Right hindlimb (tissue), 1 donor: ENCODE results near the gene DDX1.

Source experiments
- DNase-seq: peaks from one replicate; pipeline ENCODE4 v3.0.0-alpha.2; 2018

Gene DDX1

DNA sequence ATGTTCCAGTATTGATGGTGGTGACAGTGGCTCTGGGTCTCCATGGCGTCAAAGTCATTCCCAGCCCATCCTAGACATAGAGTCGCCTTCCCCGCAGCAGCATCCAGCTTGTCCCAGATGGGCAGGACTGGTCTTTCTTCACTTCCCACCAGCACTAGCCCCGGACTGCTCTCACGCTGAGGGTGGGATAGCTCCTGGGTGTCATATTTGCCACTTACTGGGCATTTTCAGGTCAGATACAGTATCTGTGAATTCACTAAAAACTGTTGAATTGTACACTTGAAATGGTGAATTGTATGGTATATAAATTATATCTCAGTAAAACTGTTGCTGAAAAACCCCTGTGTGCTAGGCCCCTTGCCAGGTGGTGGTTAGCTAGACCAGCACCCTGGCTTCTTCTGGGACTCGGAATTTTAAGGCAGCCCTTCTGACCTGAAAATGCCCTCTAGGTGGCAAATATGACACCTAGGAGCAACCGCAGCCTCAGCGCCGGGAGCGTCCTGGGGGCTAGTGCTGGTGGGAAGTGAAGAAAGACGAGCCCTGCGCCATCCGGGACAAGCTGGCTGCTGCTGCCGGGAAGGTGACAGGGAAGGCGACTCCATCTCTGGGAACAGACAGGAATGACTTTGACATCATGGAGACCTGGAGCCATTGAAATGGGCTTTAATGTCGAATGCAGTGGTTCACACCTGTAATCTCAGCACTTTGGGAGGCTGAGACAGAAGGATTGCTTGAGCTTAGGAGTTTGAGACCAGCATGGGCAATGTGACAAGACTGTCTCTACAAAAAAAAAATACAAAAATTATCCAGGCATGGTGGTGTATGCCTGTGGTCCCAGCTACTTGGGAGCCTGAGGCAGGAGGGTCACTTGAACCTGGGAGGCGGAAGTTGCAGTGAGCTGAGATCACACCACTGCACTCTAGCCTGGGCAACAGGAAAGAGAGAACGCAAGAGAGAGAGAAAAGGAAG lies 56.2 kb downstream of the DDX1 start:
- DNase-seq, result no peak

DNA sequence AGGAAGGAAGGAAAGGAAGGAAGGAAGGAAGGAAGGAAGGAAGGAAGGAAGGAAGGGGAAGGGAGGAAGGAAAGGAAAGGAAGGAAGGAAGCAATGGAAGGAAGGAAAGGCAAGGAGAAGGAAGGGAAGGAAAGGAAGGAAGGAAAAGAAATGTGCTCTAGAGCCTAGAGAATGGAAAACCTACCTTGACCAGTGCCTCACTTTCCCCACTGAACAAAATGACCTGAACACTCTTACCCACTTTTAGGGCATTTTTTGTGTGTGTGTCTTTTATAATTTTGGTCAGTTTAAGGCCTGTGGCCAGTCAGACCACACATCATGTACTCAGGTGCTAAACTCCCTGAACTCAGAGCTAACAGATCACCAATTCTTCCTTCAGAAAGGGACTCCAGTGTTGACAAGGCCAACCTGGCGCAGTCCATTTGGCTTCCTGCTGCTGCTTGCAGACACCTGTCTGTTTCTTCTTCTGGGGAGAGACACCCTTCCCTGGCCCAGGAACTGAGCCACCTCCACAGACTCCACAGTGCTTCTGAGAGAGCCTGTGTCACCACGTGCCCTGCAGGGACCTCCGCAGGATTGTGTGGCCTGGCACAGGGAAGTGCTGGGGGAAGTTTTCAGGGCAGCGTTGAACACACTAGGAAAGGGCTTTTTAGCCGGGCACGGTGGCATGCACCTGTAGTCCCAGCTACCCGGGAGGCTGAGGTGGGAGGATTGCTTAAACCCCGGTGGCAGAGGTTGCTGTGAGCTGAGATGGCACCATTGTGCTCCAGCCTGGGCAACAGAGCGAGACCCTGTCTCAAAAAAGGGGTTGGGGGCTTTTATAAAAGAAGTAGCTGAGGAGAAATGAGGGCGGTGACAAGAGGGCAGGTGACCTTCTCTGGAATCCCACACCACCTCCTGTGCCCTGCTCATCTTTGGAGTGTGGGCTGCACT lies 57.2 kb downstream of the DDX1 start:
- DNase-seq, result no peak

DNA sequence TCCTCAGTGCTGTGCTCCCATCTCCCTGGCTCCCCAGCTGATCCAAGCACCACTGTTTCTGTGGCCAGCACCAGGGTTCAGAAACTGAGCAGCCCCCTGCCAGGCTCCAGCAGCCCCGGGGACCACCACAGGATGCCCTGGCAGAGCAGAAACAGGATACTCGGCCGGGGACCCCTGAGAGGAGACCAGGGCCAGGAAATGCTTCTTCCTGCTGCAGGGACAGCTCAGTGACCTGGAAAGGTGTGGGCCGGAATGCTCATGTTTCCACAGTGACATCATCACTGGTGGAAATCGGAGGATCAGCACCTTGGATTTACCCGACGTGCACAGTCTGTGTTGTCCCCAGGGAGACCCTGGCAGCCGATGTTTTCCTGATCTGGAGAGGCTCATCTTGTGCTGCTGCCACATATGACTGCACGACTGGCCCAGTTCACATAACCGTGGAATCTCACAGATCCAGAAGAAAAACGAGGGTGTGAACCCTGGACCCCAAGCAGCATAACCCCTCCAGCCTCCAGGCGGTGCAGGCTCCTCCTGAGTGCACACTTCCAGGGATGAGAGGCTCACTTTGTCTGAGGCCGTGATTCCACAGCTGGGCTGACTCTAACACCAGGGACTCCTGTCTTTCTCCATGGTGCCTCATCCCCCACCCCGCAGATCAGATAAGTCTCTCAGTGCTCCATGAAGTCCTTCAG lies 58.0 kb downstream of the DDX1 start:
- no peak for DNase-seq

DNA sequence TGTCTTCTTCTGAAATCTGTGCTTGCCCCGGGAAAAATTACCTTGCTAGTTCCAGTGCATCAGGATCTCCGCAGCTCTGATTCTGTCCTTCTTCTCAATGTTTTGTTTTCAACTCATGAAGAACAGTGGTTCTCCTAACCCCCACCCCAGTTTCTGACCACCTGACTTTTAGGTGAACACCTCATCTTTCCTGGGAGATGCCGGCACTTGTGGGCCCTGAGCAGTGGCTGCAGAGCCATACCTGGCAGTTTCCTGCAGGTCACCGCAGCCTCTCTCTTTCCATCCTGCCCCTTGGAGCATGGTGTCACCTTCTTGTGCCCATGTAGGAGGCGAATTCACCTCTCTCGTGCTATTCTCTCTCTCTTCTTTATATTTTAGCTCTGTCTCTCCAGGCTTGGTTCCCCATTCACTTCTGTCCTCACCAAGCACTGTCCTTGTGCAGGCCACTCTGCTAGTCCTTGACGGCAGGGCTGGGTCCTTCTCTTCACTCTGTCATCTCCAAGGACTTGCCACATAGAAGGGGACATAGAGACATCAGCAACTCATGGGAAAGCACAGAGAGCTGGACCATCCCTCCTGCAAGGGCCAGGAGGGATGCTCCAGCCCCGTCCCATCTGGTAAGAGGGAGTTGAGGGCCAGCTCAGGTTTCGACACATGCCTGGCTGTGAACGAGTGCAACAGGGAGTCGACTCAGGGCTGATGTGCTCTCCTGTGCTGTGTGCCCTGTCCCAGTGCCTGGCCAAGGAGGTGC lies 59.1 kb downstream of the DDX1 start:
- DNase-seq, result no peak

DNA sequence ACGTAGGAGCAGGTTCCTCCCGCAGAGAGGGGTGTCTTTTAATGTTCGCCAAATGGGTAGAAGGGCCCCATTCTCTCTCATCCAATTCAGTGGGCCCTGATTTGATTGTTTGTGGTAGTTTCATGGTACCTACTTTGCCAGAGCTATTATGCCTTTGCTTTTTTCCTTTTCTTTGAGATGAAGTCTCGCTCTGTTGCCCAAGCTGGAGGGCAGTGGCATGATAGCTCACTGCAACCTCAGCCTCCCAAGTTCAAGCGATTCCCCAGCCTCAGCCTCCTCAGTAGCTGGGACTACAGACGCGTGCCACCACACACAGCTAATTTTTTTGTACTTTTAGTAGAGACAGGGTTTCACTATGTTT lies 59.7 kb downstream of the DDX1 start:
- no peak for DNase-seq

DNA sequence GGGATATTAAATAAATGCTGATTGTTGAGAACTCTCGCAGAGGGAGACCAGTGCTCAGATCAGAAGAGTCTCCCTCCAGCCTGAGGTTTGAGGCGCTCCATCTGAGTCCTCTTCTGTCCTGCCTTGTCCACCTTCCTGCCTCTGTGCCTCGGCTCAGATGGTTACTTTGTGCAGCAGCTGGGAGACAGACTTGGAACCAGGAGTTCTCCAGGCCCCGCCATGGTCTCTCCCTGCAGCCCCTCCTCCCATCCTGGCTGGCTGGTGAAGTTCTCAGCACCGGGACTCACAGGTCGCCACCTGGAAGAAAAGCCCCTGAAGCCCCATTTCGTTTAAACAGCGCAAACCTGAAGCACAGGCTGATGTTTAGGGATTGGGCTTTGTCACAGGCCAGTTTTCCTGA lies 60.6 kb downstream of the DDX1 start:
- no peak for DNase-seq

DNA sequence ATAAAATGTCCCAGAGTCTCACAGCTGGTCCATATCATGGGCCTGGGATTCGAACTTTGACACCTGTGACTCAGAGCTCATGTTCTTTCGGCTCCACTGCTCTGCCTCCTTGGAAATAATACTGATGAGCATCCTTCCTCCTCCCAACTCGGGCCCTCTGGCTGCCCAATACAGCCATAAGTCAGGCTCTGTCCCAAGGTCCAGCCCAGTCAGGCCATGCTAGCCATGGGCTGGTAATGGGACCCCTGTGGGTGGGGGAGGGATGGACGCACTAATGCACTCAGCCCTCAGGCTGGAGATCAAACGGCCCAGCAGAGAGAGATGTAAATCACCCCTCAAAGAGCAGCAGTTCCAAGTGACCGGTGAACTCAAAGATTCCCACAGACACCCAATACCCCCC lies 61.1 kb downstream of the DDX1 start:
- DNase-seq, result no peak

DNA sequence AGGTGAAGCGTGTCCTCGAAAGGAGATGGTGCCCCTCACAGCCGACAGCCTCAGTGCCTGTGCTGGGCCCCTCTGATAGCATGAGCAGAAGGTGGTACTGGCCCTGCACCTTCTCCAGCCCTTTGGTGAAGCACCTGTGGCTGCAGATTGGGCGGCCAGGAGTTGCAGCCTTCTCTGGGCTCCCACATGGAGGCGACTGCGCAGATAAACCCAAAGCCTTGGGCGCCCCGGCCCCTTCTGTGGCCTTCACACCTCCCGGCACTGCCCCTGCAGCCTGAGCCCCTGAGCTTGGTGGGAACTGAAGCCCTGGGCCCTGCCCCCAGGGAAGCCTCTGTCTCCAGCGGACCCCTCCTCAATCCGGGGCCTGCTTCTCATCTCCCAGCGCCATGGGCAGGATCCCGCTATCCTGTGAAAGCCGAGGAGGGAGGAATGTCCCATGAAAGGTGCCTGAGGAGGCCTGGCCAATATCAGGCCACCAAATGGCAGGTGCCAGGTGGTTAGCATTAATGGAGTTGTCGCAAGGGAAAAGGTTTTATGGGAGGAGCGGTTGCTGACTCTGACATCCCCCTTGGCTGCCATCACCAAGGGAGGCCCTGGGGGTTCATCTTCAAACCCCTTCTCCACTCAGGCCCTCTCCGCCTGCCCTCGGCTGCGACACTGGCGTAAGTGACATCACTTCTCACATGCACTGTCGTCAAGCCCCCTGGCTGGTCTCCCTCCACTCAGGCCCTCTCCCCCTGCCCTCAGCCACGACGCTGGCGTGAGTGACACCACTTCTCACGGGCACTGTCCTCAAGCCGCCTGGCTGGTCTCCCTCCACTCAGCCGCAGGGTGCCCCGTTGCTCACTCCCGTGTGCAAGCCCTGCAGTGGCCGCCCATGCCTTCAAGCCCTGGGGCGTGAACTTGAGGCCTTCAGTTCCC lies 62.4 kb downstream of the DDX1 start:
- no peak for DNase-seq

DNA sequence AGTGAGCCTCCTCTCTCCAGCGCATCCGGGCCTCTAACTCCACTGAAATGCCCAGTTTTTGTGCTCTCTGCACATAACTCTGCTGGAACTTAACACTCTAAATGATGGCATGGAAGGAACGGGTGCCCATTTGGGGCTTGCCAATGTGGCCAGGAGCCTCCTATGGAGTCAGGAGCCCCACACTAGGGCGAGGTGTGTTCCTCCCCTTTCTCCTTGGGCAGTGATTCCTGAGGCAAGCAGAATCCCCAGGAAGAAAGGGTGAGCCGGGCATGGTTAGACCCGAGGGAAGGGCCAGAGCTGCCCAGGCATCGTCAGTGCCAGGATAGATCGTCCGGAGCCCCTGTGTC lies 63.0 kb downstream of the DDX1 start:
- no peak for DNase-seq

DNA sequence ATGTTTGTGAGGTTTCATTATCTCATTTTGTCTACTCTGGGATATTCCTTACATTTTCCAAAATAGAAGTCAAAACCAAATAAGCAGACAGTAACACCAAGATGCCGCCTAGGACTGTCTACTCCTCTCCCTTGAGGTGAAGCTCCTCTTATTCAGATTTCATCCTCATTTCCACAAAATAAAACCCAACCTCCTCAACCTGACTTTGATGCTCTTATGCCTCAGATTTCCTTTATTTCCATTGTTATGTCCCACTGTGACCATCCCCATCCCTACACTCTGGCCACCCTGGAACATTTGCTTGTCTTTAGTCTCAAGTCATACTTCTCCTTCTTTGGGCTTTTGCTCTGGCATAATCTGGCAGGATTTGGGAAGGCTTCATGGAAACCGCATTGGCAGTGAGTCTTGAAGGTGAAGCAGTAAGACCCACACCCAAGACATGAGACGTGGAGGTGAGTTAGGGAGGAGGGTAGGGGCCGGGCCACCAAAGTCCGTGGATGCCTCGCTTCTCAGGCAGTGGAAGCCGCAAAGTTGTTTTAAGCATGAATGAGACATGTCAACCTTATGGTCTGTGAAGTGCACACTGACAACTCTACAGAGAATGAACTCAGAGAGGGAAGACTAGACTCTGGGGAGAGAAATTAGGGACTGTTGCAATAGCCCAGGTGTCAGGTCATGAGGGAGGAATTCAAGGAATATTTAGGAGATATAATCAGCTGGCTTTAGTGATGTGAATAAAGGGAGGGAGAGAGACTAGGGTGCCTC lies 63.6 kb downstream of the DDX1 start:
- no peak for DNase-seq

DNA sequence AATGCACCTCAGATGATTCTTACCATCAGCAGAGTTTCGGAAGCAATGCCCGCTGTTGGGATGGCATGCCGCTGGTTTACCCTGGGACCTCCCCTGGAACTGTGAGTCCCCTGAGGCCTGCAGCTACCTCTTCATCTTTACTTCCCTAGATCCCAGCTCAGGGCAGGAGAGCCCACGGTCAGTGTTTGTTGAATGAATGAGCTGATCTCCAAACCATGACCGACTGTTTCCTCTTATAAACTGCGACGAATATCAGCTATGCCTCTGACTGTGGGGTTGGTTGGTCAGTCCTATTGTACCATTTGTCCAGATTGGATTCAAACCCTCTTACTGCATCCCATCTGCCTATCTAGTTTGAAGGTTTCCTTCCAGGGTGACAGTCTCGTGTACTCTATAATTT lies 64.4 kb downstream of the DDX1 start:
- no peak for DNase-seq

DNA sequence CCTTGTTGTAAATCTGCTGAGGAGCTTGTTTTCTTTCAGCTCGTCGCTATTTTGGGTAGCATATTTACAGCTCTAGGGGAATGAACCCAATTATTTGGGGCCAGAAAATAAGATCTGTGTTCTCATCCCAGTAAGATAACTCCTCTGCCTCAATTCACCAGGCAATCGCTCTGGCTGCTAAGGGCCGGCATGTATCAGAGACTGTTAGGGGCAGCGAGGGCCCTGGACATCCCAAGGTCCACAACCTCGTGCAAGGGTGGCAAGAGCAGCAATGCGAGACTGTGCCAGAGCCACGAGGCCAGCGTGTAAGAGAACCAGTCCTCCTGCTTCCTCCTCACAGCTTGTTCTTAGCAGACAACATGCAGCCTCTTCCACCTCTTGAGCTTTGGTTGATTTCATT lies 66.1 kb downstream of the DDX1 start:
- DNase-seq, result no peak

DNA sequence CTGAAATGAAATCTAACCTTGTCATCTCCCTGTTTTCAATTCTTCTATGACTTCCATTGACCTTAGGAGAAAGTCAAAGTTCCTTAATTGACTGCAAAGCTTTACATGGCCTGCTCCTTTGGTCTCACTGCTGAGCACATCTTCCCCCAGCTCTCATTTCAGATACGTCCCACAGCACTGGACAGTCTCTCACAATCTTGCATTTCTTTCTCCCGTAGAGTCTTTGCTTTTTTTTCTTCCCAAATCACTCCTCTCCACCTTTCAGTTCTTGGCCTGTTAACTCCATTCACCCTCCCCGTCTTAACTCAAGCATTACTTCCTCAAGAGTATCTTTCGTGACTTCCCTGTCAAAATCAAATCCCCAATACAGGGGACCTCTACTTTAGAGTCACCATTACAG lies 67.2 kb downstream of the DDX1 start:
- DNase-seq, result no peak

DNA sequence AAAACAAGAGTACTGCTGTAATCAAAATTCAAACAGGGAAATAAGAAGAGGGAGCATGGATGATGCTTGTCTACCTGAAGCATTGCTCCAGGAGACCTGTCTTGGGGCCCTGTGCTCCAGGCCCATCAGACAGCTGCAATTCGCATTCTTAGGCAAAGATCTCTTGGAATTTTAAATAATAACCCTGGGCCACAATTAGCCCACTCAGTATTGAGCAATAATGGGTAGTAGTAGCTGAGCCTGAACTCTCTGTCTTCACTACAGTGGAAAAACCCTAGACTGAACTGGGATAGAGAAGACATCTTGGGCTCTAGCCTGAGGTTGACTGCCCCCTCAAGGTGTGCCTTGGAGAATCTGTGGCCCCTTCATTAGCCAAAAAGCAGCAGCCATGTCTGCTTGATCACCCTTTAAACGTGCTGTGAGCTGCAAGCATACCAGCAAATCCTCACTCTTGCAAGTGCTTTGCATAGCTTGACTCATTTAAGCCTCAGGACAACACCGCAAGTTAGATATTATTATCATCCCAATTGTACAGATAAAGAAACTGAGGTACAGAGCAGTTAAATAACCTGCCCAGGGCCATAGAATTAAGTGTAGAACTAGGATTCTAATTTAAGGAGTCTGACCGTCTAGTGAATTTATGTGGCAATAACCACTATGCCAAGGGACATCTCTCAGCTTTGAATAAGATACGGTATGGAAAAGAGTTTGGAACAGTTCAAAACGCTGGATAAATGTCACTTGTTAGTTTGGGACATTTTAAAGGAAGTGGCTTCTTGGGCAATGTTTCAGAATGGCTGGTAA lies 69.0 kb downstream of the DDX1 start:
- DNase-seq, result no peak

DNA sequence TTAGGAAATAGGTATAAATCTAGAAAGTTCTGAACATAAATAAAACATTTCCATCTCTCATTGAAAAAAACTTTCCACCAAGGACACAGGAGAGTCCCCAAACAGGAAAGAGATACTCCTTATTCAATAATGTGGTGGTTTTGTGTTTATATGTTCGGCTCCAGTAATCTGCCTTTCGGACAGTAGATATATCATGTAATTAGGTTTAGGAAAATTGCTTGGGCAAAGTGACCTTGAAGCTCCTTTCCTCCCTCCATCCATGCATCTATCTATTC lies 69.6 kb downstream of the DDX1 start:
- DNase-seq, result no peak

DNA sequence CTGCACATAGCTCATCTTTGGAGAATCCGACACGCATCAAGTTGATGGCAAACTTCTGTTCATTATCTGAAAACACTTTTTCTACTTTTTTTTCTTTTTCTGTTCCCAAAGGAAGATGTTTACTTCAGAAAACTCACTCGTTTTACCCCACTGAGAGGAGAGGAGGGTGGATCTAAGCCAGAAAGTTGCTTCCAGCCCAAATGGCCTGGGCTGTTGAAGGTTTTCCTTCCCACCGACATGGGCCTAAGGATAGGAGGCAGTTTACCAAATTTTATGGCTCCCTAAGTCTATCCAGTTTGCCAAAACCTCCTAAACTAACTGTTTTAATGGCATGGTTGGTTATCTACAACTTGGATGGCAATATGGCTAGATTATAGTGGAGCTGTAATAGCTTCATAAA lies 70.4 kb downstream of the DDX1 start:
- no peak for DNase-seq

DNA sequence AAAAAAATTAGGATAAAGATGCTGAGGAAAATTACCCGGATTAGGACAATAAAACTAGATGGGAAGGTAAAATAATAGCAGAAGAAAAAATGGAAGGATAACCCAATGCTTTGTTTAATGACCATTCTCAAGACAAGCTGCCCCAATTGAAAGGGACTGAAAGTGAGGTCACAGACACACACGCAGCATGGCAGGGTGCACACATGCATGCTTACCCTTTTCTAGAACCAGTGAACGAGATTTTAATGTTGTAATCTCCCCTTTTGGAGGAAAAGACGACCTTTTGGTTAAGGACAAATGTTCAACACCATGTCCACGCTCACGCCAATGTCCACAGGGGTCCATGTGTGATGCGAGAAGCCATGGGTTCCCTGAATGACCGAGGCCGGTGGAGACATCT lies 70.9 kb downstream of the DDX1 start:
- DNase-seq, result no peak

DNA sequence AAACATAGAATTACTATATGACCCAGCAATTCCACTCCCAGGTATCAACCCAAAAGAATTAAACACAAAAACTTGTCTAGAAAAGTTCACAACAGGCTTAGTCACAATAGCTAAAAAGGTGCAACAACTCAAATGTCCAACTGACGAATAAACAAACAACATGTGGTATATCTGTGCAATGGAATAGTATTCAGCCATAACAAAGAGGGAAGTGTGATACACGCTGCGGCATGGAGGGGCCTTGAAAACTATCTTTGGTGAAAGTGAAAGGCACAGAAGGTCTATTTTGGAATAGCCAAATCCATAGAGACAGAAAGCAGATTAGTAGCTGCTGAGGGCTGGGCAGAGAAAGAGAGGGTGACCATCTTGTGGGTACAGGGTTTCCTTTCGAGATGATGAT lies 72.1 kb downstream of the DDX1 start:
- no peak for DNase-seq

DNA sequence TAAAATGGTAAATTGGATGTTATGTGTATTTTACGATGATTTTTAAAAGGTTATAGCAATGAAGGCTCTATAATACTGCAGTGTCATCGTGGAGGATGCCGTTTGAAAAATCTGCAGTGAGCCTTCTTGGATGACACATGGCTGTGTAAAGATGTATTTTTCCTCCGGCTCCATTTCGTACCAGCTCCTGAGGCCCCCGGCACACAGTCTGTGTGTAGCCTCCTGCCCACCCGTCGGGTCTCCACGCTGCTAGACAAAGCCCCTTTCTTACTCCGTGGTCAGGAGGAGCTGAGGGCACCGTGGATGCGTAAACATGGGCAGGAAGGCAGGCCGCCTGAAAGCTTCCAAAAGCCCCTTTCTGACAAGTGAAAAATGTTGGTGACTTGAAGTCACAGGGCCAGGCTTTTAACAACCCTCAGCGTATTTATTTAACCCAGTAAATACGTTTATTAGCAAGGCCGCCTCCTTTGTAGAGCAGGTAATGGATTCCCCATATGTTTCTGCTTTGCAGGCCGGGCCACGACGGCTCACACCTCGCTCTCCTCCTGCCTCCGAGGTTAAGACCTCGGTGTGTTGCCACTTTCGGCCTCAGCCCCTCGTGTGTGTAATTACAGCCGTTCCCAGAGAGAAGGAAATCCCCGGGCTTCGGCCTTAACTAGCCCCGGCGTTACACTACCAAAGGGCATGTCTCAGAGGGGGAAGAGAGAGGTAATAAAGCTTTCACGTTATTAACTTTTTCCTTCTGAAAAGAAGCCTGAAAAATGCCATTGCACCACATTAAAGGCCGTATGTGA lies 72.8 kb downstream of the DDX1 start:
- no peak for DNase-seq
